GM12878 (cell line): ENCODE results near the gene EEF1B2. TPM values are rescaled to one million over a fixed set of nuclear protein-coding genes. Genes with fewer than 3 reads are reported as not detected.

Experiments
- ATAC-seq: fragments of 200-7000 bp; cut with Tn5 transposase; 3 replicates; pipeline ENCODE4 v1.9.1; 2020; ENCODE audit warnings: mild to moderate bottlenecking, moderate library complexity
- BruUV-seq: library from RNA; stranded (reverse); fragments of 400-500 nt; replicated peaks from 2 replicates; lab custom pipeline; 2021; lab: Mats Ljungman, UMichigan
- CTCF ChIA-PET: fragments of 300-600 bp; sonication (Branson Sonifier 250); formaldehyde crosslinking; extraction: SDS; loops from one replicate; lab custom pipeline; 2021; ENCODE audit warnings: inconsistent platforms; lab: Yijun Ruan, JAX
- POLR2A ChIA-PET: fragments of 350-600 bp; formaldehyde crosslinking; extraction: SDS; loops from one replicate; lab custom pipeline; 2021; ENCODE audit warnings: inconsistent platforms; lab: Charles Lee
- RAD21 ChIA-PET: fragments of 300-600 bp; sonication (Branson Sonifier 250); formaldehyde crosslinking; loops from one replicate; lab custom pipeline; 2023; ENCODE audit warnings: antibody characterized with exemption; ENCODE audit not compliant: unreplicated experiment; lab: Charles Lee
- SMC1A ChIA-PET: fragments of 300-600 bp; sonication (Branson Sonifier 250); formaldehyde crosslinking; loops from one replicate; lab custom pipeline; 2023; ENCODE audit not compliant: unreplicated experiment, uncharacterized antibody; lab: Charles Lee
- DNase-seq: peaks from one replicate; pipeline ENCODE4 v3.0.0-alpha.2; 2011; ENCODE audit warnings: low read depth, low spot score
- FAIRE-seq: peaks from 3 replicates; lab custom pipeline; 2011; peaks lifted over from hg19 to GRCh38; lab: Jason Lieb, UNC
- H2AFZ ChIP-seq: 2 replicates; pipeline ENCODE4 v1.6.0; 2011; ENCODE audit warnings: low read depth, low read length, control low read depth; ENCODE audit not compliant: control insufficient read depth
- H3K27ac ChIP-seq: 2 replicates; pipeline ENCODE4 v1.5.1; 2011; ENCODE audit warnings: control low read depth; ENCODE audit not compliant: control insufficient read depth, insufficient read depth
- H3K27me3 ChIP-seq, 2 experiments: replicated peaks in 1 of 2; 2 replicates each; pipeline versions ENCODE4 v1.6.0 to v1.6.1; 2011; ENCODE audit warnings: low read length in 1 of 2; ENCODE audit not compliant: control insufficient read depth in 2 of 2, insufficient read depth in 2 of 2
- H3K36me3 ChIP-seq, 2 experiments: 2 replicates each; pipeline ENCODE4 v1.5.1; 2011; ENCODE audit warnings: low read length in 1 of 2; ENCODE audit not compliant: control insufficient read depth in 2 of 2, insufficient read depth in 2 of 2
- H3K4me1 ChIP-seq: 2 replicates; pipeline ENCODE4 v1.6.1; 2011; ENCODE audit warnings: mild to moderate bottlenecking, low read length, moderate library complexity, mixed read lengths; ENCODE audit not compliant: control insufficient read depth, insufficient read depth
- H3K4me2 ChIP-seq: 2 replicates; pipeline ENCODE4 v1.6.0; 2011; ENCODE audit warnings: control low read depth; ENCODE audit not compliant: control insufficient read depth, insufficient read depth
- H3K4me3 ChIP-seq: fragments of 200-600 bp; sonication (generic); 2 replicates; pipeline ENCODE4 v1.5.1; 2016
- H3K79me2 ChIP-seq: 2 replicates; pipeline ENCODE4 v1.6.0; 2011; ENCODE audit warnings: low read length; ENCODE audit not compliant: control insufficient read depth, insufficient read depth
- H3K9ac ChIP-seq: 2 replicates; pipeline ENCODE4 v1.8.0; 2011; ENCODE audit warnings: low read length, control low read depth, mixed read lengths; ENCODE audit not compliant: control insufficient read depth, insufficient read depth
- H3K9me3 ChIP-seq: replicated peaks from 3 replicates; pipeline ENCODE4 v1.5.1; 2011; ENCODE audit warnings: mild to moderate bottlenecking, low read length; ENCODE audit not compliant: control insufficient read depth, insufficient read depth
- H4K20me1 ChIP-seq: 2 replicates; pipeline ENCODE4 v1.6.0; 2011; ENCODE audit not compliant: control insufficient read depth, insufficient read depth
- BCL11A ChIP-seq: IDR thresholded peaks from 2 replicates; pipeline ENCODE4 v1.6.1; 2011; ENCODE audit warnings: low read depth, low read length
- BRCA1 ChIP-seq: IDR thresholded peaks from 2 replicates; pipeline ENCODE4 v1.6.1; 2011; ENCODE audit warnings: low read depth, low read length, improper control_type of control experiment
- CHD4 ChIP-seq: fragments of 200-600 bp; sonication (generic); IDR thresholded peaks from 2 replicates; pipeline ENCODE4 v1.6.1; 2016; ENCODE audit warnings: mild to moderate bottlenecking
- CREB1 ChIP-seq: IDR thresholded peaks from 2 replicates; pipeline ENCODE4 v1.6.1; 2012; ENCODE audit warnings: low read depth, mild to moderate bottlenecking, inconsistent platforms
- EED ChIP-seq: sonication (generic); IDR thresholded peaks from 2 replicates; pipeline ENCODE4 v1.6.1; 2016; ENCODE audit warnings: antibody characterized with exemption, low read depth
- FOXM1 ChIP-seq: IDR thresholded peaks from 2 replicates; pipeline ENCODE4 v1.6.1; 2012; ENCODE audit warnings: low read depth, mild to moderate bottlenecking, inconsistent platforms, low read length, moderate library complexity
- KDM1A ChIP-seq: fragments of 200-600 bp; sonication (generic); IDR thresholded peaks from 2 replicates; pipeline ENCODE4 v1.6.1; 2016; ENCODE audit warnings: borderline replicate concordance
- MEF2A ChIP-seq: IDR thresholded peaks from 2 replicates; pipeline ENCODE4 v1.6.1; 2011; ENCODE audit warnings: low read depth, mild to moderate bottlenecking, low read length, moderate library complexity; ENCODE audit not compliant: insufficient read depth
- MTA2 ChIP-seq: fragments of 450-650 bp; IDR thresholded peaks from 2 replicates; pipeline ENCODE4 v1.6.1; 2016; ENCODE audit warnings: low read depth, mild to moderate bottlenecking, moderate library complexity
- RB1 ChIP-seq: fragments of 450-650 bp; formaldehyde crosslinking; IDR thresholded peaks from 2 replicates; pipeline ENCODE4 v1.6.1; 2017; ENCODE audit warnings: mild to moderate bottlenecking, borderline replicate concordance
- USF1 ChIP-seq: IDR thresholded peaks from 2 replicates; pipeline ENCODE4 v1.6.1; 2011; ENCODE audit warnings: borderline replicate concordance, low read depth, mild to moderate bottlenecking, moderate library complexity, mixed read lengths, low read length; ENCODE audit not compliant: insufficient read depth; ENCODE audit errors: extremely low read length
- ZBTB11 ChIP-seq: fragments of 450-650 bp; formaldehyde crosslinking; IDR thresholded peaks from 2 replicates; pipeline ENCODE4 v1.5.0; 2022; ENCODE audit warnings: mild to moderate bottlenecking, missing genetic modification characterization
- WGBS: methylation state at CpG from one replicate; pipeline ENCODE4 v1.1.6; 2016; ENCODE audit warnings: low lambda C conversion rate; ENCODE audit not compliant: insufficient replicate concordance, insufficient coverage; ENCODE audit errors: missing lambda C conversion rate; 5-methylcytosine and 5-hydroxymethylcytosine counted together
- in situ Hi-C: fragments of 300-500 bp; cut with MboI; formaldehyde crosslinking; loops from 9 replicates; pipeline ENCODE4 v1.14.3; 2018; ENCODE audit warnings: mixed read lengths
- intact Hi-C: fragments of 100-400 bp; cut with micrococcal nuclease; formaldehyde crosslinking; loops from one replicate; pipeline ENCODE4 v1.14.2; 2022; ENCODE audit not compliant: unreplicated experiment
- polyA plus RNA-seq, 11 experiments: library from polyadenylated mRNA; depleted of rRNA in 4 of 11; unstranded in 6 of 11; stranded (reverse) in 5 of 11; fragments of >200 nt; fragmentation: Nextera tagmentation in 4 of 11; fragmentation: Illumina TruSeq in 1 of 11; extraction: Ambion mirVana in 4 of 11; extraction: Trizol in 1 of 11; gene quantifications; 1 replicate in 1 of 11; 2 replicates in 10 of 11; pipeline versions ENCODE4 v1.2.1 to v1.2.3, GENCODE V29; 2011 to 2016; ENCODE audit warnings: inconsistent platforms in 2 of 11, missing spikeins in 2 of 11, low read depth in 1 of 11
- total RNA-seq, 4 experiments: library from RNA; depleted of rRNA in 3 of 4; stranded (reverse); fragments of >200 nt in 3 of 4; fragmentation: Illumina TruSeq in 1 of 4; extraction: Trizol in 1 of 4; gene quantifications; 2 replicates each; pipeline versions ENCODE4 v1.2.1 to v1.2.3, GENCODE V29; 2013 to 2021

EEF1B2 gene
- total and polyA plus RNA-seq, 10 of the 15 experiments (the other 5 are each of a cell fraction or from before 2014, with no cell fraction given): 719 to 2,110 (median 1,232) TPM

DNA sequence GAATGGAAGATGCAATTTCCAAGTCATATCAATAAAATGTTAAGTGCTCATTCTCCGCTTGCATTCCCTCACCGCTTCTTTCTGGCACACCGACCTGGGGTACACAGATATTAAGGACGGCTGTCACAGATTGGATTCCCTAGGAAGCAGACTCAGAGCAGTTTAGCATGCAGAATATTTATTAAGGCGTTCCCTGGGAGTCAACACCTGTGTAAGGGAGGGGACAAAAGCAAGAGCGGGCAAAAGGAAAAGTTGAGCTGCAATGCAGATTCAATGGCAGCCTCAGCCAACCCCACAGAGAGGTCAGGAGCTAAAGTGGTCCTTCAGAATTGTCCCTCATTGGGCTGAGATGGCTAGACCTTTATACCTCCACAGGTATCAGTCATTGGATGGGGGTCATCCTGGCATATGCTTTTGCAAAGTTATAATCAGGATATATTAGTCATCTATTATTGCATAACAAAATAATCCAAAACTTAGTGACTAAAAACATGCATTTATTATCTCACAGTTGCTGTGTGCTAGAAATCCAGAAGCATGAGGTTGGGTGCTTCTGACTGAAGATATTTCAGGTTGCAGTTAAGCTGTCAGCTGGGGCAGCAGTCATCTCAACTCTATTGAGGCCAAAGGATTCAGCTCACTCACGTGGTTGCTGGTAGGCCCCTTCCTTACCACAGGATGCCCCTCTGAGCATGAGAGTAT, 46.7 kb upstream of the EEF1B2 start (continued):
- TF ChIP-seq USF1 (no peak), MEF2A (no peak)
- TF ChIP-seq, all 136 proteins: peak for 0

GRCh38 chr2:206115026-206115578, 44.6 kb upstream of the EEF1B2 start:
- Histone ChIP-seq H3K9ac (no peak overlapping the region), H2AFZ (no peak overlapping the region), H3K4me1 (no peaks in the 10 kb centered on the region), H3K36me3 (peaks cover 0 to 5% of the 10 kb centered on the region in 2 experiments; a peak in 2 of 4 replicates), H4K20me1 (no peaks in the 10 kb centered on the region), H3K27me3 (no peaks in the 10 kb centered on the region), H3K4me2 (no peak overlapping the region), H3K79me2 (no peaks in the 10 kb centered on the region), H3K4me3 (no peak overlapping the region), H3K27ac (no peak overlapping the region), H3K9me3 (no peaks in the 10 kb centered on the region; the same call in 2 of the 3 replicates)
- WGBS: 100% methylated on average over 3 of the region's 3 CpGs
- POLR2A ChIA-PET: no interaction called here
- in situ Hi-C loops (no loop called here), intact Hi-C loops (no loop called here)
- CTCF ChIA-PET: no interaction called here
- no TSS peak for BruUV-seq
- no peak for ATAC-seq
- FAIRE-seq: no peak
- TF ChIP-seq EED (no peak), BCL11A (no peak), KDM1A (no peak), FOXM1 (no peak), RB1 (no peak), CREB1 (no peak), BRCA1 (no peak), CHD4 (no peak), USF1 (no peak), ZBTB11 (CRISPR knock-in tag) (no peak), MTA2 (no peak)
- SMC1A ChIA-PET: no interaction called here
- RAD21 ChIA-PET: no interaction called here
- no peak for DNase-seq
